Ovary (tissue), 3 donors: ENCODE results near the gene HAP1.

ENCODE experiments used
- CTCF ChIP-seq, 3 donors: fragments of 450-650 bp in 2 of 3; fragments of 200-600 bp in 1 of 3; IDR thresholded peaks; one replicate each; pipeline versions ENCODE4 v1.5.1 to v1.8.0; 2016 to 2022; ENCODE audit warnings: antibody characterized with exemption in 3 of 3, mild to moderate bottlenecking in 1 of 3
- EP300 ChIP-seq: sonication (generic); formaldehyde crosslinking; IDR thresholded peaks from one replicate; pipeline ENCODE4 v1.6.1; 2017; ENCODE audit warnings: antibody characterized with exemption
- POLR2A ChIP-seq: fragments of 450-650 bp; IDR thresholded peaks from one replicate; pipeline ENCODE4 v1.6.1; 2017; ENCODE audit warnings: antibody characterized with exemption, mild to moderate bottlenecking, moderate library complexity
- donor health status: DM: no; HTN: no; CAD: no.

- TF ChIP-seq CTCF (IDR thresholded peaks at IDR 0.05) (no peak), POLR2A (no peak), EP300 (no peak)
Observed at GRCh38 chr17:41722231-41722630, 12.2 kb downstream of the HAP1 start.
